H9 (cell line): Measurements from ENCODE around the gene DIS3L2. TPM values are rescaled to one million over a fixed set of nuclear protein-coding genes. Genes with fewer than 3 reads are reported as not detected.

ENCODE experiments used
- DNase-seq: peaks from one replicate; pipeline ENCODE4 v3.0.0-alpha.2; 2017
- H2AFZ ChIP-seq: one replicate; pipeline ENCODE4 v1.6.1; 2013; ENCODE audit warnings: mild to moderate bottlenecking, low read length, control low read depth, moderate library complexity
- H2AK5ac ChIP-seq: 2 replicates; pipeline ENCODE4 v1.6.1; 2013; ENCODE audit warnings: low read length, control low read depth, mixed read lengths; ENCODE audit not compliant: insufficient read length
- H2BK120ac ChIP-seq: one replicate; pipeline ENCODE4 v1.6.1; 2013; ENCODE audit warnings: low read depth, mild to moderate bottlenecking, low read length, control low read depth, inconsistent platforms; ENCODE audit not compliant: poor library complexity, severe bottlenecking
- H2BK12ac ChIP-seq: 2 replicates; pipeline ENCODE4 v1.6.1; 2013; ENCODE audit warnings: low read length, control low read depth, mixed read lengths, low read depth; ENCODE audit not compliant: insufficient read length
- H2BK15ac ChIP-seq: 2 replicates; pipeline ENCODE4 v1.6.1; 2013; ENCODE audit warnings: low read depth, low read length, control low read depth
- H2BK20ac ChIP-seq: one replicate; pipeline ENCODE4 v1.6.1; 2013; ENCODE audit warnings: low read depth, mild to moderate bottlenecking, low read length, control low read depth, inconsistent platforms; ENCODE audit not compliant: poor library complexity, severe bottlenecking
- H2BK5ac ChIP-seq: 2 replicates; pipeline ENCODE4 v1.6.1; 2013; ENCODE audit warnings: low read length, control low read depth, mixed read lengths; ENCODE audit not compliant: insufficient read length
- H3K14ac ChIP-seq: 2 replicates; pipeline ENCODE4 v1.6.1; 2013; ENCODE audit warnings: low read length, control low read depth; ENCODE audit not compliant: insufficient read depth
- H3K18ac ChIP-seq: 2 replicates; pipeline ENCODE4 v1.6.1; 2013; ENCODE audit warnings: low read depth, mild to moderate bottlenecking, mixed read lengths, low read length, control low read depth; ENCODE audit not compliant: insufficient read length
- H3K23ac ChIP-seq: 2 replicates; pipeline ENCODE4 v1.6.1; 2013; ENCODE audit warnings: low read length, control low read depth, mixed read lengths, low read depth; ENCODE audit not compliant: insufficient read length
- H3K23me2 ChIP-seq: 2 replicates; pipeline ENCODE4 v1.6.1; 2013; ENCODE audit warnings: low read depth, mild to moderate bottlenecking, mixed read lengths, low read length, control low read depth; ENCODE audit not compliant: insufficient read length, poor library complexity, severe bottlenecking
- H3K27ac ChIP-seq: 2 replicates; pipeline ENCODE4 v1.5.1; 2013; ENCODE audit warnings: low read length, control low read depth, mixed read lengths, low read depth; ENCODE audit not compliant: insufficient read length
- H3K27me3 ChIP-seq: 2 replicates; pipeline ENCODE4 v1.6.1; 2013; ENCODE audit warnings: low read length, control low read depth, inconsistent platforms; ENCODE audit not compliant: insufficient read depth
- H3K4ac ChIP-seq: 2 replicates; pipeline ENCODE4 v1.6.1; 2013; ENCODE audit warnings: low read depth, mild to moderate bottlenecking, control low read depth, inconsistent platforms, low read length, moderate library complexity
- H3K4me1 ChIP-seq: 2 replicates; pipeline ENCODE4 v1.6.1; 2013; ENCODE audit warnings: low read length, control low read depth, inconsistent platforms; ENCODE audit not compliant: insufficient read depth
- H3K4me2 ChIP-seq: 2 replicates; pipeline ENCODE4 v1.6.1; 2013; ENCODE audit warnings: low read length, control low read depth, mixed read lengths; ENCODE audit not compliant: insufficient read length, insufficient read depth
- H3K56ac ChIP-seq: 2 replicates; pipeline ENCODE4 v1.6.1; 2013; ENCODE audit warnings: low read depth, mild to moderate bottlenecking, mixed read lengths, low read length, control low read depth; ENCODE audit not compliant: insufficient read length
- H3K79me1 ChIP-seq: 2 replicates; pipeline ENCODE4 v1.6.1; 2013; ENCODE audit warnings: low read depth, mild to moderate bottlenecking, moderate library complexity, low read length, control low read depth, inconsistent platforms; ENCODE audit not compliant: insufficient read depth, poor library complexity, severe bottlenecking
- H3K79me2 ChIP-seq: 2 replicates; pipeline ENCODE4 v1.6.1; 2013; ENCODE audit warnings: low read length, control low read depth, inconsistent platforms; ENCODE audit not compliant: insufficient read depth
- H3K9ac ChIP-seq: 2 replicates; pipeline ENCODE4 v1.6.1; 2013; ENCODE audit warnings: low read length, control low read depth, mixed read lengths; ENCODE audit not compliant: insufficient read length; ENCODE audit errors: extremely low read depth
- H3K9me3 ChIP-seq: one replicate; pipeline ENCODE4 v1.6.1; 2013; ENCODE audit warnings: low read depth, low read length, inconsistent platforms; ENCODE audit not compliant: control insufficient read depth
- H3T11ph ChIP-seq: one replicate; pipeline ENCODE4 v1.6.1; 2013; ENCODE audit warnings: mild to moderate bottlenecking, low read length, control low read depth, inconsistent platforms
- H4K20me1 ChIP-seq: one replicate; pipeline ENCODE4 v1.6.1; 2013; ENCODE audit not compliant: control insufficient read depth, insufficient read length, insufficient read depth
- H4K5ac ChIP-seq: 2 replicates; pipeline ENCODE4 v1.6.1; 2013; ENCODE audit warnings: low read depth, mild to moderate bottlenecking, mixed read lengths, low read length, control low read depth; ENCODE audit not compliant: insufficient read length
- H4K8ac ChIP-seq: replicated peaks from 2 replicates; pipeline ENCODE4 v1.6.1; 2013; ENCODE audit warnings: low read length, control low read depth, mixed read lengths, low read depth; ENCODE audit not compliant: insufficient read length
- H4K91ac ChIP-seq: 2 replicates; pipeline ENCODE4 v1.6.1; 2013; ENCODE audit warnings: low read depth, mild to moderate bottlenecking, moderate library complexity, mixed read lengths, low read length, control low read depth; ENCODE audit not compliant: insufficient read length
- H3K27ac Mint-ChIP-seq, 3 experiments: 2 replicates in 2 of 3; 3 replicates in 1 of 3; pipeline ENCODE4 v1.8.0; 2020 to 2021; ENCODE audit warnings: mixed read lengths in 3 of 3, mild to moderate bottlenecking in 1 of 3, moderate library complexity in 1 of 3
- H3K27me3 Mint-ChIP-seq: 2 replicates; pipeline ENCODE4 v1.8.0; 2021; ENCODE audit warnings: low read depth, mild to moderate bottlenecking, moderate library complexity, mixed read lengths
- H3K36me3 Mint-ChIP-seq, 3 experiments: 2 replicates in 2 of 3; 3 replicates in 1 of 3; pipeline ENCODE4 v1.8.0; 2020 to 2021; ENCODE audit warnings: low read depth in 3 of 3, mixed read lengths in 3 of 3; ENCODE audit not compliant: insufficient read depth in 1 of 3
- H3K4me1 Mint-ChIP-seq, 2 experiments: 2 replicates each; pipeline ENCODE4 v1.8.0; 2020; ENCODE audit warnings: mixed read lengths in 2 of 2
- H3K4me3 Mint-ChIP-seq, 2 experiments: 2 replicates in 1 of 2; 3 replicates in 1 of 2; pipeline ENCODE4 v1.8.0; 2020 to 2021; ENCODE audit warnings: mild to moderate bottlenecking in 2 of 2, mixed read lengths in 2 of 2, moderate library complexity in 1 of 2
- H3K9me3 Mint-ChIP-seq, 2 experiments: 2 replicates in 1 of 2; 3 replicates in 1 of 2; pipeline ENCODE4 v1.8.0; 2020; ENCODE audit warnings: mild to moderate bottlenecking in 2 of 2, mixed read lengths in 2 of 2, moderate library complexity in 1 of 2
- CTCF ChIP-seq: fragments of 200-600 bp; sonication (generic); conservative IDR thresholded peaks from 3 replicates; pipeline ENCODE4 v1.8.0; 2021; ENCODE audit warnings: antibody characterized with exemption, mild to moderate bottlenecking
- WGBS: extraction: QIAGEN DNeasy Blood & Tissue Kit; methylation state at CpG from one replicate; pipeline ENCODE4 v1.1.7; 2013; ENCODE audit warnings: missing lambda C conversion rate, low lambda C conversion rate, mixed read lengths; ENCODE audit not compliant: insufficient read length; ENCODE audit errors: extremely low coverage; 5-methylcytosine and 5-hydroxymethylcytosine counted together
- total RNA-seq: library from RNA; stranded (reverse); gene quantifications from 2 replicates; pipeline ENCODE4 v1.2.1, GENCODE V29; 2021

DIS3L2 gene
- total RNA-seq, 1 experiment from 2014 or later = 28.1 TPM

DNA sequence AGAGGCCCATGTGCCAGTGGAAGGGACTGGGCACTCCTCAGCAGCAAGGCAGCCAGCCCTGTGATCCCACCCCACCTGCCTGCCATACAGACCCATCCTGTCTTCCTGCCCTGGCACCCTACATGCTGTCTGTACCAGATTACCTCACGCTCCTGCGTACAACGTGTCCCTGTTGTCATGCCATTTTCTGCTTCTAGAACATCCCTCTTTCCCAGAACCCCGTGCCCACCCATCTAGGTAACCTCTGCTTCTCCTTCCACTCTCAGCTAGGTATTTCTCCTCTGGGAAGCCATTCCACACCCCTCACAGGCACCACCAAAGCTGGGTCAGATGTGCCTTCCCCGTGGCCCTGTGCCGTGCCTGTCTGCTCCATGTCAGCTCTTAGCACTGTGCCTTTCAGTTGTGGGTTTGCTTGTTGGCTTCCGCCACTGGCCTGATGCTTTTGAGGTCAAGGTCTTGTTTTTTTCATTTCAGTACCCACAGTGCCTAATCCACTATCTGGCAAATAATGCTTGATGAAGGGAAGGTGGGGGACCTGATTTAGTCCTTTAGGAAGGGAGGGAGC, 345.3 kb downstream of the DIS3L2 start:
- Histone ChIP-seq H2BK120ac (no peak overlapping the region), H4K20me1 (no peaks in the 10 kb centered on the region), H4K8ac (no peak overlapping the region), H3K27me3 (no peaks in the 10 kb centered on the region), H3K9me3 (no peaks in the 10 kb centered on the region), H4K91ac (no peak overlapping the region), H2BK12ac (no peak overlapping the region), H3K14ac (no peak overlapping the region), H2AK5ac (no peak overlapping the region), H3K27ac (no peak overlapping the region), H3K4ac (no peak overlapping the region), H3K79me1 (no peaks in the 10 kb centered on the region), H3K23ac (no peak overlapping the region), H2BK5ac (no peak overlapping the region), H3K56ac (no peak overlapping the region), H2BK20ac (no peak overlapping the region), H4K5ac (no peak overlapping the region), H2AFZ (no peak overlapping the region), H3K4me1 (no peaks in the 10 kb centered on the region), H3T11ph (no peak overlapping the region), H2BK15ac (no peak overlapping the region), H3K4me2 (no peak overlapping the region), H3K18ac (no peak overlapping the region), H3K79me2 (no peaks in the 10 kb centered on the region), H3K9ac (no peak overlapping the region), H3K23me2 (no peaks in the 10 kb centered on the region)
- WGBS = no CpG with 5 or more reads among the region's 7 CpGs
- Mint-ChIP-seq H3K4me1 (peaks cover 3 to 10% of the 10 kb centered on the region in 2 experiments; a peak in 2 of 4 replicates), H3K27me3 (no peaks in the 10 kb centered on the region), H3K36me3 (no peaks in the 10 kb centered on the region), H3K4me3 (no peak overlapping the region), H3K27ac (peak overlapping the region in 2 of 3 experiments; percentile 0 to 12; a peak in 1 of 7 replicates), H3K9me3 (no peaks in the 10 kb centered on the region)
- TF ChIP-seq CTCF = no peak
- no peak for DNase-seq
